Transverse colon (tissue), 4 donors: Measurements from ENCODE around the gene TANGO6.

Source experiments
- CTCF ChIP-seq, 5 experiments: fragments of 200-600 bp in 3 of 5; fragments of 450-650 bp in 2 of 5; sonication (generic) in 3 of 5; IDR thresholded peaks; 1 replicate in 2 of 5; 2 replicates in 3 of 5; pipeline ENCODE4 v1.5.1; 2016 to 2017; ENCODE audit warnings: antibody characterized with exemption in 5 of 5, inconsistent platforms in 3 of 5, mild to moderate bottlenecking in 2 of 5, moderate library complexity in 1 of 5
- EP300 ChIP-seq: sonication (generic); formaldehyde crosslinking; IDR thresholded peaks from one replicate; pipeline ENCODE4 v1.6.1; 2017; ENCODE audit warnings: antibody characterized with exemption, low read depth
- POLR2A ChIP-seq: fragments of 450-650 bp; IDR thresholded peaks from one replicate; pipeline ENCODE4 v1.6.1; 2016; ENCODE audit warnings: antibody characterized with exemption, mild to moderate bottlenecking, moderate library complexity
- POLR2AphosphoS5 ChIP-seq, 3 donors: sonication (generic); formaldehyde crosslinking; IDR thresholded peaks; one replicate each; pipeline ENCODE4 v1.6.1; 2016; ENCODE audit warnings: antibody characterized with exemption in 3 of 3

DNA sequence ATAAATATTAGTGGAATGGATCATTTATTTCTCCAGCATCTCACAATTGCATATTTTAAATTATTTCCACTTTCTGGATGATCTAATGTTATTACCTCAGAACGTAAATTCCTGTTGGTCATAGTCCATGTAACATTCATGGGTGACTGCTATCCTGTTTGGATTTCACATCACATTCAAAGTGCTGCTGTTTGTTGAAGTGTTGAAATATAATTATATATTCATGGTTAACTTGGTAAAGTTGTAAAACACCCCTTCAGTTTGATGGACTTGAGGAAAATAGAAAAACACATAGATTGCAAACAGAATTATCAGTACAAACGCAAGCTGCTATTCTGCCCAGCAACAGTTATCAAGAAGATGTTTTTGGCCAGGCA lies 59.6 kb downstream of the TANGO6 start:
- TF ChIP-seq CTCF (IDR thresholded peaks at IDR 0.05) (no peak), POLR2A (no peak), POLR2AphosphoS5 (IDR thresholded peaks at IDR 0.05) (no peak), EP300 (no peak)
